ENCODE measurements around the gene JAZF1.

DNA sequence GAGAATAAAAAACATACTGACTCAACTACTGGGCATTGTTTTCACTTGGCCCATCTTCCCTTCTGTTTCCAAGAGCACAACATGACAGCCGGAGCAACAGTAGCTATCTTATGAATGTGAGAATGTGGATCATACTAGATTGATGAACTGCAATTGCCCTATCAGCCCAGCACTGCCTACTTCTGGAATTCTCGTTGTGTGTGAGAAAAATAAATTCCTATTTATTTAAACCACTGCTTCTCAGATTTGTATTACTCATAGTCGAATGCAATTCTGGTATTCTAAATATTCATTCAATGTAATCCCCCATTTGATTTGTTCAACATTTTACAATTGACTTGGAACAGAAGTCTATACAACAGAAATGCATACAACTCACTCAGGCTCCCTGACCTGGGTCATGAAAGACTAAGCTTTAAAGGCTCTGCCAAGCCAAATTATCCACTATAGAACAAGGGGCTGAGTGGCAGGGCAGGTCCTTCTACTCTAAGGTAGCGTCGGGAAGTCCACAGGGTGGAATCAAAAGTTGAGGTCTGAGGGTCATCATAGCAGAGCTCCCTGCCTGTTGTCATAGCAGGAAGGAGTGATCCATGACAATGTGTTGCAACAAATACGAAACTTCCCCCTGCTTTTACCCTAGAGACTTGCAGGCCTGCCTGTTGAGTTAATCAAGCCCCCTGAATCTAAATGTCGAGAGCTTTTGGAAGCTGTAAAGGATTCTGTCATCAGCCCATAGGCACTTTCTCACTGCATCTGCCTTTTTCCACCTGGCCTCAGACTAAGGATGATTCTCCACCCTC, 12.4 kb upstream of the JAZF1 start:
- TF ChIP-seq, protein P1, sequence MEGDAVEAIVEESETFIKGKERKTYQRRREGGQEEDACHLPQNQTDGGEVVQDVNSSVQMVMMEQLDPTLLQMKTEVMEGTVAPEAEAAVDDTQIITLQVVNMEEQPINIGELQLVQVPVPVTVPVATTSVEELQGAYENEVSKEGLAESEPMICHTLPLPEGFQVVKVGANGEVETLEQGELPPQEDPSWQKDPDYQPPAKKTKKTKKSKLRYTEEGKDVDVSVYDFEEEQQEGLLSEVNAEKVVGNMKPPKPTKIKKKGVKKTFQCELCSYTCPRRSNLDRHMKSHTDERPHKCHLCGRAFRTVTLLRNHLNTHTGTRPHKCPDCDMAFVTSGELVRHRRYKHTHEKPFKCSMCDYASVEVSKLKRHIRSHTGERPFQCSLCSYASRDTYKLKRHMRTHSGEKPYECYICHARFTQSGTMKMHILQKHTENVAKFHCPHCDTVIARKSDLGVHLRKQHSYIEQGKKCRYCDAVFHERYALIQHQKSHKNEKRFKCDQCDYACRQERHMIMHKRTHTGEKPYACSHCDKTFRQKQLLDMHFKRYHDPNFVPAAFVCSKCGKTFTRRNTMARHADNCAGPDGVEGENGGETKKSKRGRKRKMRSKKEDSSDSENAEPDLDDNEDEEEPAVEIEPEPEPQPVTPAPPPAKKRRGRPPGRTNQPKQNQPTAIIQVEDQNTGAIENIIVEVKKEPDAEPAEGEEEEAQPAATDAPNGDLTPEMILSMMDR (IDR thresholded peaks at IDR 0.05): no peak
- TF ChIP-seq POLR2A (IDR thresholded peaks at IDR 0.05): no peak

Measured in testis (tissue), 2 donors.